RWPE2 (cell line): ENCODE data around the gene OR8K3.

ENCODE experiments used
- ATAC-seq: fragments of 200-7000 bp; cut with Tn5 transposase; 3 replicates; pipeline ENCODE4 v1.9.1; 2021; ENCODE audit warnings: low read depth
- DNase-seq: peaks from one replicate; pipeline ENCODE4 v3.0.0-alpha.2; 2020; ENCODE audit warnings: low spot score
- H3K27ac ChIP-seq: fragments of 450-650 bp; 2 replicates; pipeline ENCODE4 v1.5.1; 2017; ENCODE audit warnings: mild to moderate bottlenecking; ENCODE audit not compliant: poor library complexity, severe bottlenecking
- H3K27me3 ChIP-seq: fragments of 250-450 bp; sonication (Bioruptor Pico); 2 replicates; pipeline ENCODE4 v1.5.1; 2021; ENCODE audit warnings: mild to moderate bottlenecking, moderate library complexity; ENCODE audit not compliant: insufficient read depth, poor library complexity, severe bottlenecking
- H3K36me3 ChIP-seq: fragments of 250-450 bp; sonication (Bioruptor Pico); 2 replicates; pipeline ENCODE4 v1.5.1; 2020; ENCODE audit warnings: low read depth, mild to moderate bottlenecking, moderate library complexity
- H3K4me1 ChIP-seq: fragments of 250-450 bp; sonication (Bioruptor Pico); 2 replicates; pipeline ENCODE4 v1.5.1; 2021; ENCODE audit warnings: mild to moderate bottlenecking, moderate library complexity; ENCODE audit not compliant: insufficient read depth, poor library complexity, severe bottlenecking
- H3K4me3 ChIP-seq: fragments of 250-450 bp; sonication (Bioruptor Pico); 2 replicates; pipeline ENCODE4 v1.5.1; 2021; ENCODE audit warnings: mild to moderate bottlenecking, moderate library complexity; ENCODE audit not compliant: severe bottlenecking
- H3K9me3 ChIP-seq: fragments of 250-450 bp; sonication (Bioruptor Pico); 2 replicates; pipeline ENCODE4 v1.5.1; 2021; ENCODE audit warnings: mild to moderate bottlenecking, moderate library complexity; ENCODE audit not compliant: severe bottlenecking
- TF ChIP-seq, protein P1 (sequence below): fragments of 450-650 bp; IDR thresholded peaks from one replicate; pipeline ENCODE4 v1.5.1; 2017; ENCODE audit warnings: mild to moderate bottlenecking, moderate library complexity; ENCODE audit not compliant: poor library complexity, severe bottlenecking

OR8K3 gene

DNA sequence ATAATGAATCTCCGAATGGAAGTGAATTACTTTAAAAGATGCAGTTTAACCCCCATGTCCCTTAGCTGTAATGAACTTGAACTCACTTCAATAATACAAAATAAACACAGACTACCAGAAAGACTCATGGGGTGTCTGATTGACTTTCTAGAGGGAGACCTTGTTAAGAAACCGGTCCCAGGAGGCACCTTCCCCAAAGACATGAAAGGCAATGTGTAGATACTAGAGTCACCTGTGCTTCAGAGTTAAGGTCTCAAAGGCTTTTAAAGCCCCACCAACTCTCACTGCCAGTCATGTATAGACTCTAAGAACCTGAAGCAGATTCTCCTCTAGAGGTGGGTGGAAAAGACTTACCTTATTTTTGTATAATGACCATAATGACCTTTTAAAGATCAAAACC lies 39.0 kb downstream of the OR8K3 start, which contains the start of gene OR8J1:
TSS of gene OR8J1 (plus strand) at position 301 of the 400 bp plus-strand sequence. CDS start 5,956 bp downstream, outside the sequence.
- no peaks in the 10 kb centered on the region for H3K4me1 ChIP-seq
- DNase-seq (no peak), ATAC-seq (no peak)
- no peaks in the 10 kb centered on the region for H3K9me3 ChIP-seq
- no peaks in the 10 kb centered on the region for H3K27me3 ChIP-seq
- no peaks in the 10 kb centered on the region for H3K36me3 ChIP-seq
- no peak within 1 kb of the TSS for H3K4me3 ChIP-seq
- TF ChIP-seq, protein P1, sequence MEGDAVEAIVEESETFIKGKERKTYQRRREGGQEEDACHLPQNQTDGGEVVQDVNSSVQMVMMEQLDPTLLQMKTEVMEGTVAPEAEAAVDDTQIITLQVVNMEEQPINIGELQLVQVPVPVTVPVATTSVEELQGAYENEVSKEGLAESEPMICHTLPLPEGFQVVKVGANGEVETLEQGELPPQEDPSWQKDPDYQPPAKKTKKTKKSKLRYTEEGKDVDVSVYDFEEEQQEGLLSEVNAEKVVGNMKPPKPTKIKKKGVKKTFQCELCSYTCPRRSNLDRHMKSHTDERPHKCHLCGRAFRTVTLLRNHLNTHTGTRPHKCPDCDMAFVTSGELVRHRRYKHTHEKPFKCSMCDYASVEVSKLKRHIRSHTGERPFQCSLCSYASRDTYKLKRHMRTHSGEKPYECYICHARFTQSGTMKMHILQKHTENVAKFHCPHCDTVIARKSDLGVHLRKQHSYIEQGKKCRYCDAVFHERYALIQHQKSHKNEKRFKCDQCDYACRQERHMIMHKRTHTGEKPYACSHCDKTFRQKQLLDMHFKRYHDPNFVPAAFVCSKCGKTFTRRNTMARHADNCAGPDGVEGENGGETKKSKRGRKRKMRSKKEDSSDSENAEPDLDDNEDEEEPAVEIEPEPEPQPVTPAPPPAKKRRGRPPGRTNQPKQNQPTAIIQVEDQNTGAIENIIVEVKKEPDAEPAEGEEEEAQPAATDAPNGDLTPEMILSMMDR, result no peak
- H3K27ac ChIP-seq, result no peak within 1 kb of the TSS
